GM18517 (cell line): ENCODE data around the gene DUOXA1.
"Not testable (repeated sequence)": the region's sequence is repeated elsewhere in the genome, so short reads cannot be mapped to it uniquely, and the experiment has no call there.

Experiments
- ATAC-seq: cut with Tn5 transposase; IDR thresholded peaks from one replicate; pipeline ENCODE4 v1.9.1; 2021; ENCODE audit warnings: mild to moderate bottlenecking, moderate library complexity; ENCODE audit not compliant: unreplicated experiment

The DUOXA1 gene

GRCh38 chr15:45093622-45094357 is 35.9 kb downstream of the DUOXA1 start:
- no peak for ATAC-seq

- no peak for ATAC-seq
These were observed 36.7 kb downstream of the DUOXA1 start for GRCh38 chr15:45093013-45093412.

GRCh38 chr15:45091576-45091975 is 38.1 kb downstream of the DUOXA1 start:
- ATAC-seq = no peak

GRCh38 chr15:45091161-45091560 is 38.5 kb downstream of the DUOXA1 start:
- ATAC-seq = no peak

GRCh38 chr15:45089712-45090373 is 39.8 kb downstream of the DUOXA1 start:
- no peak for ATAC-seq

GRCh38 chr15:45088801-45089711 is 40.6 kb downstream of the DUOXA1 start:
- no peak for ATAC-seq

GRCh38 chr15:45087513-45087912 is 42.2 kb downstream of the DUOXA1 start:
- no peak for ATAC-seq

- ATAC-seq = no peak
These were observed 45.5 kb downstream of the DUOXA1 start for GRCh38 chr15:45084163-45084562.

- ATAC-seq = no peak
These were observed 46.5 kb downstream of the DUOXA1 start for GRCh38 chr15:45083223-45083622.

- ATAC-seq = not testable (repeated sequence)
These were observed 47.3 kb downstream of the DUOXA1 start for GRCh38 chr15:45082412-45082811.

- not testable (repeated sequence) for ATAC-seq
These were observed 49.1 kb downstream of the DUOXA1 start for GRCh38 chr15:45080593-45080992.

- ATAC-seq = not testable (repeated sequence)
These were observed 49.9 kb downstream of the DUOXA1 start for GRCh38 chr15:45079628-45080246.

- not testable (repeated sequence) for ATAC-seq
These were observed 50.5 kb downstream of the DUOXA1 start for GRCh38 chr15:45079201-45079600.

GRCh38 chr15:45077391-45077790 is 52.3 kb downstream of the DUOXA1 start:
- ATAC-seq = not testable (repeated sequence)

- ATAC-seq = not testable (repeated sequence)
These were observed 54.0 kb downstream of the DUOXA1 start for GRCh38 chr15:45075440-45076320.

- ATAC-seq = not testable (repeated sequence)
These were observed 56.1 kb downstream of the DUOXA1 start for GRCh38 chr15:45073602-45074001.

- ATAC-seq = not testable (repeated sequence)
These were observed 59.7 kb downstream of the DUOXA1 start for GRCh38 chr15:45069942-45070360.
